DOHH2 (cell line): ENCODE data around the gene EPHA2.

Experiments
- H3F3A ChIP-seq: fragments of 200-600 bp; sonication (generic), shearing (Covaris generic); 2 replicates; pipeline ENCODE4 v1.6.0; 2016; ENCODE audit warnings: antibody characterized with exemption, mild to moderate bottlenecking; ENCODE audit not compliant: control insufficient read depth, insufficient read depth
- H3K27ac ChIP-seq: fragments of 200-600 bp; sonication (generic); 2 replicates; pipeline ENCODE4 v1.5.1; 2014; ENCODE audit warnings: low read depth, mild to moderate bottlenecking, low read length, moderate library complexity
- H3K27me3 ChIP-seq: fragments of 200-600 bp; sonication (generic); 2 replicates; pipeline ENCODE4 v1.6.1; 2014; ENCODE audit warnings: mild to moderate bottlenecking, low read length, mixed read lengths; ENCODE audit not compliant: control insufficient read depth
- H3K36me3 ChIP-seq: fragments of 200-600 bp; sonication (generic); 2 replicates; pipeline ENCODE4 v1.6.1; 2014; ENCODE audit warnings: mild to moderate bottlenecking, low read length, moderate library complexity, mixed read lengths; ENCODE audit not compliant: control insufficient read depth
- H3K4me1 ChIP-seq: fragments of 200-600 bp; sonication (generic); 2 replicates; pipeline ENCODE4 v1.6.1; 2014; ENCODE audit warnings: mild to moderate bottlenecking, low read length, mixed read lengths; ENCODE audit not compliant: control insufficient read depth
- H3K4me2 ChIP-seq: fragments of 200-600 bp; sonication (generic); 2 replicates; pipeline ENCODE4 v1.6.0; 2014; ENCODE audit warnings: mild to moderate bottlenecking, low read length, moderate library complexity
- H3K4me3 ChIP-seq: fragments of 200-600 bp; sonication (generic); 2 replicates; pipeline ENCODE4 v1.5.1; 2014; ENCODE audit warnings: mild to moderate bottlenecking, low read length, mixed read lengths
- H3K79me2 ChIP-seq: fragments of 200-600 bp; sonication (generic); 2 replicates; pipeline ENCODE4 v1.6.1; 2014; ENCODE audit warnings: mild to moderate bottlenecking, low read length, mixed read lengths; ENCODE audit not compliant: control insufficient read depth
- H3K9me2 ChIP-seq: fragments of 200-600 bp; sonication (generic); replicated peaks from 2 replicates; pipeline ENCODE4 v1.6.1; 2014; ENCODE audit warnings: mild to moderate bottlenecking, low read length, mixed read lengths; ENCODE audit not compliant: control insufficient read depth
- H3K9me3 ChIP-seq: fragments of 200-600 bp; sonication (generic); 2 replicates; pipeline ENCODE4 v1.6.1; 2014; ENCODE audit warnings: antibody characterized with exemption, low read length, mixed read lengths; ENCODE audit not compliant: control insufficient read depth, insufficient read depth
- H4K20me1 ChIP-seq: fragments of 200-600 bp; sonication (generic); 2 replicates; pipeline ENCODE4 v1.6.0; 2014; ENCODE audit warnings: low read depth, mild to moderate bottlenecking, antibody characterized with exemption, low read length, moderate library complexity; ENCODE audit not compliant: control insufficient read depth, insufficient read depth
- EZH2phosphoT487 ChIP-seq: fragments of 200-600 bp; sonication (generic); IDR thresholded peaks from 2 replicates; pipeline ENCODE4 v1.6.1; 2017; ENCODE audit warnings: borderline replicate concordance, mild to moderate bottlenecking, antibody characterized with exemption, low read length, moderate library complexity, mixed read lengths
- TF ChIP-seq, protein P1 (sequence below): fragments of 200-600 bp; sonication (generic); IDR thresholded peaks from one replicate; pipeline ENCODE4 v1.5.1; 2014; ENCODE audit warnings: antibody characterized with exemption, mild to moderate bottlenecking, low read depth, low read length; ENCODE audit not compliant: poor library complexity, severe bottlenecking

The EPHA2 gene

GRCh38 chr1:16137890-16138467 is 17.9 kb downstream of the EPHA2 start:
- Histone ChIP-seq H3K4me2 (no peak overlapping the region), H4K20me1 (no peaks in the 10 kb centered on the region), H3K4me1 (no peaks in the 10 kb centered on the region), H3F3A (no peaks in the 10 kb centered on the region), H3K9me2 (no peaks in the 10 kb centered on the region), H3K9me3 (no peaks in the 10 kb centered on the region), H3K36me3 (no peaks in the 10 kb centered on the region), H3K27ac (no peak overlapping the region), H3K79me2 (no peaks in the 10 kb centered on the region), H3K27me3 (peaks cover 8% of the 10 kb centered on the region; the same call in 1 of the 2 replicates), H3K4me3 (no peak overlapping the region)
- TF ChIP-seq, protein P1, sequence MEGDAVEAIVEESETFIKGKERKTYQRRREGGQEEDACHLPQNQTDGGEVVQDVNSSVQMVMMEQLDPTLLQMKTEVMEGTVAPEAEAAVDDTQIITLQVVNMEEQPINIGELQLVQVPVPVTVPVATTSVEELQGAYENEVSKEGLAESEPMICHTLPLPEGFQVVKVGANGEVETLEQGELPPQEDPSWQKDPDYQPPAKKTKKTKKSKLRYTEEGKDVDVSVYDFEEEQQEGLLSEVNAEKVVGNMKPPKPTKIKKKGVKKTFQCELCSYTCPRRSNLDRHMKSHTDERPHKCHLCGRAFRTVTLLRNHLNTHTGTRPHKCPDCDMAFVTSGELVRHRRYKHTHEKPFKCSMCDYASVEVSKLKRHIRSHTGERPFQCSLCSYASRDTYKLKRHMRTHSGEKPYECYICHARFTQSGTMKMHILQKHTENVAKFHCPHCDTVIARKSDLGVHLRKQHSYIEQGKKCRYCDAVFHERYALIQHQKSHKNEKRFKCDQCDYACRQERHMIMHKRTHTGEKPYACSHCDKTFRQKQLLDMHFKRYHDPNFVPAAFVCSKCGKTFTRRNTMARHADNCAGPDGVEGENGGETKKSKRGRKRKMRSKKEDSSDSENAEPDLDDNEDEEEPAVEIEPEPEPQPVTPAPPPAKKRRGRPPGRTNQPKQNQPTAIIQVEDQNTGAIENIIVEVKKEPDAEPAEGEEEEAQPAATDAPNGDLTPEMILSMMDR, result no peak
- TF ChIP-seq EZH2phosphoT487, result no peak

- Histone ChIP-seq H3K27me3 (no peaks in the 10 kb centered on the region), H3K9me2 (no peaks in the 10 kb centered on the region), H3K9me3 (no peaks in the 10 kb centered on the region), H3K4me2 (no peak overlapping the region), H4K20me1 (no peaks in the 10 kb centered on the region), H3F3A (no peaks in the 10 kb centered on the region), H3K79me2 (no peaks in the 10 kb centered on the region), H3K4me3 (no peak overlapping the region), H3K4me1 (no peaks in the 10 kb centered on the region), H3K36me3 (no peaks in the 10 kb centered on the region), H3K27ac (no peak overlapping the region)
- no peak for TF ChIP-seq EZH2phosphoT487
- TF ChIP-seq, protein P1, result no peak
Observed at GRCh38 chr1:16135501-16135900, 20.4 kb downstream of the EPHA2 start.

GRCh38 chr1:16134906-16135305 is 21.0 kb downstream of the EPHA2 start:
- Histone ChIP-seq H3K4me1 (no peaks in the 10 kb centered on the region), H3F3A (no peaks in the 10 kb centered on the region), H3K4me2 (no peak overlapping the region), H3K27me3 (no peaks in the 10 kb centered on the region), H3K9me3 (no peaks in the 10 kb centered on the region), H3K4me3 (no peak overlapping the region), H4K20me1 (no peaks in the 10 kb centered on the region), H3K36me3 (no peaks in the 10 kb centered on the region), H3K27ac (no peak overlapping the region), H3K79me2 (no peaks in the 10 kb centered on the region), H3K9me2 (no peaks in the 10 kb centered on the region)
- TF ChIP-seq, protein P1, result no peak
- no peak for TF ChIP-seq EZH2phosphoT487
